K562 (cell line): ENCODE measurements around the gene HSPB2. TPM values are rescaled to one million over a fixed set of nuclear protein-coding genes. Genes with fewer than 3 reads are reported as not detected.

ENCODE experiments used
- HDAC1 ChIP-seq, 2 experiments: fragments of 450-650 bp; IDR thresholded peaks; 2 replicates each; pipeline ENCODE4 v1.6.1; 2016 to 2017; ENCODE audit warnings: inconsistent platforms in 1 of 2, mild to moderate bottlenecking in 1 of 2, moderate library complexity in 1 of 2
- HDAC2 ChIP-seq: fragments of 450-650 bp; IDR thresholded peaks from 2 replicates; pipeline ENCODE4 v1.6.1; 2016; ENCODE audit warnings: mild to moderate bottlenecking
- JUN ChIP-seq, 2 experiments: sonication (generic) in 1 of 2; formaldehyde crosslinking in 1 of 2; IDR thresholded peaks; 2 replicates each; pipeline versions ENCODE4 v1.6.1 to v1.8.0; 2012 to 2022; ENCODE audit warnings: borderline replicate concordance in 2 of 2, mild to moderate bottlenecking in 2 of 2, improper control_type of control experiment in 1 of 2, low read depth in 1 of 2, low read length in 1 of 2, missing genetic modification reagents in 1 of 2
- MEF2A ChIP-seq: IDR thresholded peaks from 2 replicates; pipeline ENCODE4 v1.6.1; 2011; ENCODE audit warnings: low read depth, mild to moderate bottlenecking, low read length, moderate library complexity; ENCODE audit not compliant: control insufficient read depth
- RBM34 ChIP-seq: fragments of 200-400 bp; formaldehyde crosslinking; IDR thresholded peaks from 2 replicates; pipeline ENCODE4 v1.6.1; 2018; ENCODE audit warnings: low read length, borderline replicate concordance; ENCODE audit not compliant: insufficient read depth
- SMARCC2 ChIP-seq: fragments of 450-650 bp; IDR thresholded peaks from 2 replicates; pipeline ENCODE4 v1.6.1; 2017; ENCODE audit warnings: antibody characterized with exemption, moderate library complexity, mild to moderate bottlenecking, low read depth
- TAF7 ChIP-seq: fragments of 450-650 bp; IDR thresholded peaks from 2 replicates; pipeline ENCODE4 v1.6.1; 2016; ENCODE audit warnings: missing genetic modification characterization, missing compliant biosample characterization
- TEAD4 ChIP-seq, 2 experiments: sonication (generic) in 1 of 2; formaldehyde crosslinking in 1 of 2; IDR thresholded peaks; 2 replicates each; pipeline versions ENCODE4 v1.6.1 to v1.8.0; 2012 to 2022; ENCODE audit warnings: borderline replicate concordance in 1 of 2, inconsistent platforms in 1 of 2, low read length in 1 of 2, mild to moderate bottlenecking in 1 of 2, missing genetic modification reagents in 1 of 2
- THRAP3 ChIP-seq: fragments of 450-650 bp; IDR thresholded peaks from 2 replicates; pipeline ENCODE4 v1.6.1; 2016; ENCODE audit warnings: mild to moderate bottlenecking, inconsistent platforms, borderline replicate concordance
- ZNF764 ChIP-seq: fragments of 250-450 bp; sonication (Bioruptor Pico); IDR thresholded peaks from 2 replicates; pipeline ENCODE4 v1.4.0; 2020; ENCODE audit warnings: low read depth, mild to moderate bottlenecking, moderate library complexity
- polyA plus RNA-seq, 8 experiments: library from polyadenylated mRNA; depleted of rRNA in 4 of 8; stranded (reverse) in 5 of 8; unstranded in 3 of 8; fragments of >200 nt; fragmentation: Nextera tagmentation in 2 of 8; fragmentation: Illumina TruSeq in 1 of 8; extraction: Ambion mirVana in 2 of 8; extraction: Trizol in 1 of 8; gene quantifications; 2 replicates each; pipeline versions ENCODE4 v1.2.1 to v1.2.3, GENCODE V29; 2011 to 2014; ENCODE audit warnings: inconsistent platforms in 1 of 8, missing spikeins in 1 of 8
- total RNA-seq, 7 experiments: library from RNA; depleted of rRNA in 6 of 7; stranded (reverse); fragments of >200 nt in 6 of 7; fragmentation: Illumina TruSeq in 2 of 7; extraction: Trizol in 2 of 7; gene quantifications; 2 replicates each; pipeline versions ENCODE4 v1.2.1 to v1.2.3, GENCODE V29; 2011 to 2021; ENCODE audit warnings: low replicate concordance in 1 of 7
- TF ChIP-seq, protein P1 (sequence below): fragments of 450-650 bp; IDR thresholded peaks from 2 replicates; pipeline ENCODE4 v1.6.1; 2018; ENCODE audit not compliant: partially characterized antibody
- TF ChIP-seq, protein P2 (sequence below): fragments of 450-650 bp; IDR thresholded peaks from 2 replicates; pipeline ENCODE4 v1.6.1; 2016; ENCODE audit warnings: low read depth, mild to moderate bottlenecking, moderate library complexity

The HSPB2 gene
- total and polyA plus RNA-seq, 9 of the 15 experiments (the other 6 are each of a cell fraction or from before 2014, with no cell fraction given): 0.06 to 0.35 (median 0.11) TPM; not detected in 5

DNA sequence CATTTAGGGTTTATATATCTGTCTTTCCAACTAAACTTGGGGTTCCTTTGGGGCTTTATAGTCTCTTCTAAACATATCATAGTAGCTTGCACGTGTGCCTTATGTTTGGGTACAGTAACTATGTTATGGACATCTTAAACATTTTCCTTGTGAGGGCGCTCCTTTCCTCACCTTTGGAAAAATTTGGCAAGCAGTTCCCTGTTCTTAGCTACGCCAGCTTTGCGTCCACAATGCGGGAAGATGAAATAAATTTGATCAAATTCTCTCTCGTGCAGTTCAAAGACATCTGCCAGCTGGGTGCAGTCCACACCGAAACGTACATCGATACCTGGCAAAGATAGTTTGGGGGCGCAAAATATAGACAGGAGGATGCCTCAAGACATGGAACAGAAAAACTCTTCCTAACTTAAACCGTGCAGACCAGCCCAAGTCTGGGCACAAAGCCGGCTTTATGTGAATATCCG lies 34.1 kb upstream of the HSPB2 start (continued):
- TF ChIP-seq, protein P1, sequence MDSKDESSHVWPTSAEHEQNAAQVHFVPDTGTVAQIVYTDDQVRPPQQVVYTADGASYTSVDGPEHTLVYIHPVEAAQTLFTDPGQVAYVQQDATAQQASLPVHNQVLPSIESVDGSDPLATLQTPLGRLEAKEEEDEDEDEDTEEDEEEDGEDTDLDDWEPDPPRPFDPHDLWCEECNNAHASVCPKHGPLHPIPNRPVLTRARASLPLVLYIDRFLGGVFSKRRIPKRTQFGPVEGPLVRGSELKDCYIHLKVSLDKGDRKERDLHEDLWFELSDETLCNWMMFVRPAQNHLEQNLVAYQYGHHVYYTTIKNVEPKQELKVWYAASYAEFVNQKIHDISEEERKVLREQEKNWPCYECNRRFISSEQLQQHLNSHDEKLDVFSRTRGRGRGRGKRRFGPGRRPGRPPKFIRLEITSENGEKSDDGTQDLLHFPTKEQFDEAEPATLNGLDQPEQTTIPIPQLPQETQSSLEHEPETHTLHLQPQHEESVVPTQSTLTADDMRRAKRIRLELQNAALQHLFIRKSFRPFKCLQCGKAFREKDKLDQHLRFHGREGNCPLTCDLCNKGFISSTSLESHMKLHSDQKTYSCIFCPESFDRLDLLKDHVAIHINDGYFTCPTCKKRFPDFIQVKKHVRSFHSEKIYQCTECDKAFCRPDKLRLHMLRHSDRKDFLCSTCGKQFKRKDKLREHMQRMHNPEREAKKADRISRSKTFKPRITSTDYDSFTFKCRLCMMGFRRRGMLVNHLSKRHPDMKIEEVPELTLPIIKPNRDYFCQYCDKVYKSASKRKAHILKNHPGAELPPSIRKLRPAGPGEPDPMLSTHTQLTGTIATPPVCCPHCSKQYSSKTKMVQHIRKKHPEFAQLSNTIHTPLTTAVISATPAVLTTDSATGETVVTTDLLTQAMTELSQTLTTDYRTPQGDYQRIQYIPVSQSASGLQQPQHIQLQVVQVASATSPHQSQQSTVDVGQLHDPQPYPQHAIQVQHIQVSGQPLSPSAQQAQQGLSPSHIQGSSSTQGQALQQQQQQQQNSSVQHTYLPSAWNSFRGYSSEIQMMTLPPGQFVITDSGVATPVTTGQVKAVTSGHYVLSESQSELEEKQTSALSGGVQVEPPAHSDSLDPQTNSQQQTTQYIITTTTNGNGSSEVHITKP: peak; percentile 99
- TF ChIP-seq THRAP3 (0 out of 2 replicates have a peak, but pooled peaks have one; percentile 19), SMARCC2 (0 out of 2 replicates have a peak, but pooled peaks have one; percentile 19), TEAD4 (IDR thresholded peaks at IDR 0.05; ENCODE audit: low read length) (0 out of 2 replicates have a peak, but pooled peaks have one; percentile 1), TEAD4 (CRISPR knock-in tag; IDR thresholded peaks at IDR 0.05; ENCODE audit: borderline replicate concordance) (no peak), JUN (IDR thresholded peaks at IDR 0.05; ENCODE audit: borderline replicate concordance, low read depth, low read length) (no peak), JUN (CRISPR knock-in tag; IDR thresholded peaks at IDR 0.05; ENCODE audit: borderline replicate concordance) (no peak), HDAC1 (IDR thresholded peaks at IDR 0.05) (peak; percentile 38 to 87; a peak in 2 of 4 replicates), HDAC2 (peak; percentile 69), TAF7 (tag) (0 out of 2 replicates have a peak, but pooled peaks have one; percentile 9), ZNF764 (CRISPR knock-in tag) (no peak), MEF2A (no peak), RBM34 (no peak)
- TF ChIP-seq, protein P2, sequence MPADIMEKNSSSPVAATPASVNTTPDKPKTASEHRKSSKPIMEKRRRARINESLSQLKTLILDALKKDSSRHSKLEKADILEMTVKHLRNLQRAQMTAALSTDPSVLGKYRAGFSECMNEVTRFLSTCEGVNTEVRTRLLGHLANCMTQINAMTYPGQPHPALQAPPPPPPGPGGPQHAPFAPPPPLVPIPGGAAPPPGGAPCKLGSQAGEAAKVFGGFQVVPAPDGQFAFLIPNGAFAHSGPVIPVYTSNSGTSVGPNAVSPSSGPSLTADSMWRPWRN: 0 out of 2 replicates have a peak, but pooled peaks have one; percentile 15
